ENCODE measurements around the gene NT5E. TPM values are rescaled to one million over a fixed set of nuclear protein-coding genes. Genes with fewer than 3 reads are reported as not detected.

NT5E gene
- polyA plus RNA-seq, 3 donors from 2014 or later, result 0.12 to 0.80 (median 0.52) TPM

- Mint-ChIP-seq H3K36me3 (peaks cover 0 to 3% (median 0%) of the 10 kb centered on the region in 3 donors), H3K9me3 (peaks cover 0 to 11% (median 6%) of the 10 kb centered on the region in 6 donors), H3K4me3 (no peak overlapping the region), H3K27me3 (ENCODE audit: low read depth in 3 of 3) (peaks cover 0 to 2% (median 2%) of the 10 kb centered on the region in 3 donors), H3K4me1 (peaks cover 0 to 3% of the 10 kb centered on the region in 2 donors), H3K27ac (no peak overlapping the region)
- no peak for DNase-seq
Measured at GRCh38 chr6:85431271-85431670, 18.6 kb upstream of the NT5E start.

- peaks cover 0 to under 1% (median 0%) of the 10 kb centered on the region in 6 donors for H3K9me3 Mint-ChIP-seq
- H3K27me3 Mint-ChIP-seq (ENCODE audit: low read depth in 3 of 3), result peaks cover 0 to 3% (median 0%) of the 10 kb centered on the region in 3 donors
- H3K27ac Mint-ChIP-seq, result no peak overlapping the region
- peaks cover 0 to 3% of the 10 kb centered on the region in 2 donors for H3K4me1 Mint-ChIP-seq
- H3K36me3 Mint-ChIP-seq, result no peaks in the 10 kb centered on the region
- H3K4me3 Mint-ChIP-seq, result no peak overlapping the region
- DNase-seq, result no peak
Measured at GRCh38 chr6:85432554-85432953, 17.3 kb upstream of the NT5E start.

GRCh38 chr6:85435851-85436250 is 14.0 kb upstream of the NT5E start:
- no peak overlapping the region for H3K4me3 Mint-ChIP-seq
- no peak for DNase-seq
- peaks cover 0 to 5% (median 2%) of the 10 kb centered on the region in 3 donors for H3K27me3 Mint-ChIP-seq (ENCODE audit: low read depth in 3 of 3)
- H3K27ac Mint-ChIP-seq, result no peak overlapping the region
- H3K9me3 Mint-ChIP-seq, result peaks cover 0 to 8% (median under 1%) of the 10 kb centered on the region in 6 donors
- H3K4me1 Mint-ChIP-seq, result peaks cover 0 to 3% of the 10 kb centered on the region in 2 donors
- H3K36me3 Mint-ChIP-seq, result no peaks in the 10 kb centered on the region

GRCh38 chr6:85436411-85436810 is 13.5 kb upstream of the NT5E start:
- peaks cover 2 to 5% (median 3%) of the 10 kb centered on the region in 3 donors for H3K27me3 Mint-ChIP-seq (ENCODE audit: low read depth in 3 of 3)
- DNase-seq, result no peak
- H3K36me3 Mint-ChIP-seq, result peaks cover 0 to under 1% (median 0%) of the 10 kb centered on the region in 3 donors
- peaks cover 0 to 8% (median under 1%) of the 10 kb centered on the region in 6 donors for H3K9me3 Mint-ChIP-seq
- peaks cover 0 to under 1% of the 10 kb centered on the region in 2 donors for H3K4me1 Mint-ChIP-seq
- H3K27ac Mint-ChIP-seq, result no peak overlapping the region
- H3K4me3 Mint-ChIP-seq, result no peak overlapping the region

GRCh38 chr6:85436939-85437495 is 12.9 kb upstream of the NT5E start:
- no peak for DNase-seq
- Mint-ChIP-seq H3K9me3 (peaks cover 0 to 8% (median under 1%) of the 10 kb centered on the region in 6 donors), H3K27ac (no peak overlapping the region), H3K4me1 (no peaks in the 10 kb centered on the region), H3K27me3 (ENCODE audit: low read depth in 3 of 3) (peaks cover 2 to 7% (median 5%) of the 10 kb centered on the region in 3 donors), H3K36me3 (peaks cover 0 to 4% (median 0%) of the 10 kb centered on the region in 3 donors), H3K4me3 (no peak overlapping the region)

- Mint-ChIP-seq H3K27me3 (ENCODE audit: low read depth in 3 of 3) (peaks cover 5 to 16% (median 10%) of the 10 kb centered on the region in 3 donors), H3K9me3 (peaks cover 0 to 8% (median 2%) of the 10 kb centered on the region in 6 donors), H3K4me3 (no peak overlapping the region), H3K36me3 (peaks cover 0 to 4% (median 0%) of the 10 kb centered on the region in 3 donors), H3K4me1 (no peaks in the 10 kb centered on the region), H3K27ac (no peak overlapping the region)
- no peak for DNase-seq
Measured at GRCh38 chr6:85443349-85444117, 6.3 kb upstream of the NT5E start.

- Mint-ChIP-seq H3K4me1 (peaks cover 13 to 35% of the 10 kb centered on the region in 2 donors), H3K9me3 (no peaks in the 10 kb centered on the region), H3K27me3 (ENCODE audit: low read depth in 3 of 3) (peaks cover 23 to 34% (median 26%) of the 10 kb centered on the region in 3 donors), H3K27ac (peak overlapping the region in 4 of 6 donors; percentile 30 to 71 (median 42)), H3K36me3 (no peaks in the 10 kb centered on the region), H3K4me3 (peak overlapping the region; percentile 81 to 92 (median 85))
- peak; percentile 40 to 49 (median 42) for DNase-seq
Measured at GRCh38 chr6:85449388-85449817, 480 bp upstream of the NT5E start.

GRCh38 chr6:85451565-85452306 is 1.9 kb downstream of the NT5E start:
- DNase-seq, result no peak
- Mint-ChIP-seq H3K4me1 (peaks cover 13 to 35% of the 10 kb centered on the region in 2 donors), H3K27ac (peak overlapping the region in 1 of 6 donors; percentile 88), H3K27me3 (ENCODE audit: low read depth in 3 of 3) (peaks cover 23 to 40% (median 27%) of the 10 kb centered on the region in 3 donors), H3K4me3 (peak overlapping the region in 2 of 5 donors; percentile 11 to 28), H3K9me3 (no peaks in the 10 kb centered on the region), H3K36me3 (no peaks in the 10 kb centered on the region)

GRCh38 chr6:85452441-85452881 is 2.6 kb downstream of the NT5E start:
- no peak overlapping the region for H3K27ac Mint-ChIP-seq
- H3K36me3 Mint-ChIP-seq, result no peaks in the 10 kb centered on the region
- peaks cover 23 to 40% (median 27%) of the 10 kb centered on the region in 3 donors for H3K27me3 Mint-ChIP-seq (ENCODE audit: low read depth in 3 of 3)
- DNase-seq, result no peak
- no peaks in the 10 kb centered on the region for H3K9me3 Mint-ChIP-seq
- no peak overlapping the region for H3K4me3 Mint-ChIP-seq
- peaks cover 13 to 35% of the 10 kb centered on the region in 2 donors for H3K4me1 Mint-ChIP-seq

GRCh38 chr6:85453052-85453451 is 3.2 kb downstream of the NT5E start:
- DNase-seq, result no peak
- H3K4me3 Mint-ChIP-seq, result no peak overlapping the region
- peaks cover 14 to 36% of the 10 kb centered on the region in 2 donors for H3K4me1 Mint-ChIP-seq
- H3K27ac Mint-ChIP-seq, result no peak overlapping the region
- H3K36me3 Mint-ChIP-seq, result no peaks in the 10 kb centered on the region
- peaks cover 17 to 38% (median 25%) of the 10 kb centered on the region in 3 donors for H3K27me3 Mint-ChIP-seq (ENCODE audit: low read depth in 3 of 3)
- H3K9me3 Mint-ChIP-seq, result no peaks in the 10 kb centered on the region

GRCh38 chr6:85453490-85453889 is 3.6 kb downstream of the NT5E start:
- Mint-ChIP-seq H3K4me1 (peaks cover 18 to 40% of the 10 kb centered on the region in 2 donors), H3K4me3 (no peak overlapping the region), H3K36me3 (no peaks in the 10 kb centered on the region), H3K27ac (no peak overlapping the region), H3K9me3 (no peaks in the 10 kb centered on the region), H3K27me3 (ENCODE audit: low read depth in 3 of 3) (peaks cover 14 to 38% (median 24%) of the 10 kb centered on the region in 3 donors)
- no peak for DNase-seq

- Mint-ChIP-seq H3K9me3 (no peaks in the 10 kb centered on the region), H3K27me3 (ENCODE audit: low read depth in 3 of 3) (peaks cover 8 to 35% (median 13%) of the 10 kb centered on the region in 3 donors), H3K4me3 (no peak overlapping the region), H3K4me1 (peaks cover 18 to 45% of the 10 kb centered on the region in 2 donors), H3K27ac (no peak overlapping the region), H3K36me3 (no peaks in the 10 kb centered on the region)
- no peak for DNase-seq
Measured at GRCh38 chr6:85455471-85456026, 5.7 kb downstream of the NT5E start.

GRCh38 chr6:85456782-85457181 is 6.9 kb downstream of the NT5E start:
- Mint-ChIP-seq H3K4me1 (peaks cover 28 to 49% of the 10 kb centered on the region in 2 donors), H3K27me3 (ENCODE audit: low read depth in 3 of 3) (peaks cover 7 to 32% (median 9%) of the 10 kb centered on the region in 3 donors)

More at GRCh38 chr6:85456782-85457181, 6.9 kb downstream of the NT5E start:
- no peak for DNase-seq
- H3K27ac Mint-ChIP-seq, result no peak overlapping the region
- H3K9me3 Mint-ChIP-seq, result no peaks in the 10 kb centered on the region
- H3K36me3 Mint-ChIP-seq, result no peaks in the 10 kb centered on the region
- no peak overlapping the region for H3K4me3 Mint-ChIP-seq
